Heart left ventricle (tissue), 16 donors: ENCODE results near the gene DBX2. TPM values are rescaled to one million over a fixed set of nuclear protein-coding genes. Genes with fewer than 3 reads are reported as not detected.

ENCODE experiments used
- ATAC-seq, 4 donors: fragments of 200-7000 bp; cut with Tn5 transposase; one replicate each; pipeline ENCODE4 v1.9.1; 2020 to 2022; ENCODE audit warnings: moderate library complexity in 4 of 4, mild to moderate bottlenecking in 3 of 4, moderate number of reproducible peaks in 1 of 4
- DNase-seq, 5 donors: peaks; one replicate each; pipeline ENCODE4 v3.0.0-alpha.2; 2020
- H3K27ac ChIP-seq, 12 donors: fragments of 200-600 bp; sonication (generic) in 4 of 12; one replicate each; pipeline versions ENCODE4 v1.5.0 to v1.8.0; 2016 to 2022; ENCODE audit warnings: mild to moderate bottlenecking in 2 of 12
- H3K27me3 ChIP-seq, 9 donors: fragments of 200-600 bp; sonication (generic) in 2 of 9; one replicate each; pipeline versions ENCODE4 v1.5.1 to v1.8.0; 2016 to 2022; ENCODE audit warnings: mild to moderate bottlenecking in 3 of 9
- H3K36me3 ChIP-seq, 9 donors: fragments of 200-600 bp; sonication (generic) in 2 of 9; one replicate each; pipeline versions ENCODE4 v1.5.0 to v1.8.0; 2018 to 2022; ENCODE audit warnings: mild to moderate bottlenecking in 2 of 9
- H3K4me1 ChIP-seq, 12 donors: fragments of 200-600 bp; sonication (generic) in 4 of 12; one replicate each; pipeline versions ENCODE4 v1.5.0 to v1.8.0; 2016 to 2022; ENCODE audit warnings: mild to moderate bottlenecking in 3 of 12
- H3K4me3 ChIP-seq, 12 donors: fragments of 200-600 bp; sonication (generic) in 4 of 12; one replicate each; pipeline versions ENCODE4 v1.5.0 to v1.8.0; 2017 to 2022; ENCODE audit warnings: mild to moderate bottlenecking in 9 of 12, moderate library complexity in 4 of 12
- H3K9me3 ChIP-seq, 12 donors: fragments of 200-600 bp; sonication (generic) in 4 of 12; one replicate each; pipeline versions ENCODE4 v1.5.0 to v1.8.0; 2016 to 2022; ENCODE audit warnings: mild to moderate bottlenecking in 1 of 12
- POLR2A ChIP-seq, 2 donors: fragments of 450-650 bp; IDR thresholded peaks; one replicate each; pipeline ENCODE4 v1.6.1; 2017; ENCODE audit warnings: antibody characterized with exemption in 2 of 2, mild to moderate bottlenecking in 2 of 2, moderate library complexity in 2 of 2
- WGBS, 4 donors: extraction: QIAGEN DNeasy Blood & Tissue Kit in 2 of 4; methylation state at CpG; one replicate each; pipeline versions ENCODE4 v1.1.5 to v1.1.7; 2013 to 2018; 5-methylcytosine and 5-hydroxymethylcytosine counted together
- intact Hi-C, 10 donors: fragments of 100-400 bp; cut with DNase I; formaldehyde crosslinking; loops; one replicate each; pipeline versions ENCODE4 v1.11.1 to v1.14.2; 2022
- polyA plus RNA-seq, 2 donors: library from polyadenylated mRNA; stranded (reverse); fragments of 200-250 nt; gene quantifications; one replicate each; pipeline ENCODE4 v1.2.3, GENCODE V29; 2013
- total RNA-seq, 9 donors: library from RNA; depleted of rRNA in 2 of 9; stranded (reverse); fragments of >200 nt in 2 of 9; fragmentation: NEBNext Ultra II Directional in 3 of 9; extraction: Animal tissue kit (Norgen Biotek cat#: 25700) in 3 of 9; gene quantifications; one replicate each; pipeline versions ENCODE4 v1.1.0 to v1.2.4, GENCODE V29; 2016 to 2023
- TF ChIP-seq, protein P1 (sequence below), 12 donors: fragments of 200-600 bp; sonication (generic) in 4 of 12; IDR thresholded peaks; one replicate each; pipeline versions ENCODE4 v1.5.0 to v1.8.0; 2018 to 2022; ENCODE audit warnings: antibody characterized with exemption in 12 of 12, mild to moderate bottlenecking in 5 of 12
- donor health status: ischemic (EF 13 %, LVEDD 7.1; RV severe dilation, severe dysfunction).
- donor health status: healthy with polysubstance abuse.
- donor health status: DM: no; HTN: yes; CAD: no.
- donor health status: DM: no; HTN: no; CAD: no.
- donor health status: ischemic (EF 25% LVEDD 6.9; RV normal size, moderate dysfunction).
- donor health status: ischemic (EF 25% LVEDD 5.7; RV mildly dilated, moderate dysfunction).
- donor health status: healthy.
- donor health status: DM: yes; HTN: yes; CAD: no.
- donor health status: ischemic (EF 35%, LVEDD 5.7; RV mildly dilated, moderate dysfunction).
- donor health status: nonischemic (EF 11% LVEDD 7.7; RV severe dilation, severe dysfunction).
- donor health status: DM: yes; HTN: yes; CAD: no.
- donor health status: PGD.
- donor health status: ischemic (EF 29% LVEDD 5.4; RV normal size, mild dysfunction).
- donor health status: nonischemic (EF 23%, LVEDD 6.1; RV moderate dilation, normal function).

The DBX2 gene
- total and polyA plus RNA-seq, 11 donors, result 0.32 to 0.45 TPM; not detected in 9

DNA sequence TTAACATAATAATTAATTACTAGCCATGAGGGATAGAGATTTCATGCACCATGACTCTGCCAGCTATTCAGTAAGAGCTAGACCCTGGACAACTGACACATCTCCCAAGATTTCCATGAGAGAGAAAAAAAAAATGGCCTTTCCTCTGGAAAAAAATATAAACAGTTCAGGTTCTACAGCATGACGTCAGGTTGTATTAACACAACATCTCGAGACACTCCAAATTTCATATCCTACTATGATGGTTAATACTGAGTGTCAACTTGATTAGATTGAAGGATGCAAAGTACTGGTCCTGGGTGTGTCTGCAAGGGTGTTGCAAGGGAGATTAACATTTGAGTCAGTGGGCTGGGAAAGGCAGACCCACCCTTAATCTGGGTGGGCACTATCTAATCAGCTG lies 11.1 kb downstream of the DBX2 start:
- ATAC-seq, result no peak
- intact Hi-C loops, result no loop called here
- TF ChIP-seq, protein P1, sequence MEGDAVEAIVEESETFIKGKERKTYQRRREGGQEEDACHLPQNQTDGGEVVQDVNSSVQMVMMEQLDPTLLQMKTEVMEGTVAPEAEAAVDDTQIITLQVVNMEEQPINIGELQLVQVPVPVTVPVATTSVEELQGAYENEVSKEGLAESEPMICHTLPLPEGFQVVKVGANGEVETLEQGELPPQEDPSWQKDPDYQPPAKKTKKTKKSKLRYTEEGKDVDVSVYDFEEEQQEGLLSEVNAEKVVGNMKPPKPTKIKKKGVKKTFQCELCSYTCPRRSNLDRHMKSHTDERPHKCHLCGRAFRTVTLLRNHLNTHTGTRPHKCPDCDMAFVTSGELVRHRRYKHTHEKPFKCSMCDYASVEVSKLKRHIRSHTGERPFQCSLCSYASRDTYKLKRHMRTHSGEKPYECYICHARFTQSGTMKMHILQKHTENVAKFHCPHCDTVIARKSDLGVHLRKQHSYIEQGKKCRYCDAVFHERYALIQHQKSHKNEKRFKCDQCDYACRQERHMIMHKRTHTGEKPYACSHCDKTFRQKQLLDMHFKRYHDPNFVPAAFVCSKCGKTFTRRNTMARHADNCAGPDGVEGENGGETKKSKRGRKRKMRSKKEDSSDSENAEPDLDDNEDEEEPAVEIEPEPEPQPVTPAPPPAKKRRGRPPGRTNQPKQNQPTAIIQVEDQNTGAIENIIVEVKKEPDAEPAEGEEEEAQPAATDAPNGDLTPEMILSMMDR (IDR thresholded peaks at IDR 0.05), result no peak
- no peak for TF ChIP-seq POLR2A (IDR thresholded peaks at IDR 0.05)
- WGBS, 4 donors, result 79 to 88% (median 82%) methylated on average over 2 of the region's 2 CpGs
- Histone ChIP-seq H3K4me1 (no peaks in the 10 kb centered on the region), H3K9me3 (no peaks in the 10 kb centered on the region), H3K4me3 (no peak overlapping the region), H3K27ac (no peak overlapping the region), H3K27me3 (no peaks in the 10 kb centered on the region), H3K36me3 (no peaks in the 10 kb centered on the region)
- no peak for DNase-seq

DNA sequence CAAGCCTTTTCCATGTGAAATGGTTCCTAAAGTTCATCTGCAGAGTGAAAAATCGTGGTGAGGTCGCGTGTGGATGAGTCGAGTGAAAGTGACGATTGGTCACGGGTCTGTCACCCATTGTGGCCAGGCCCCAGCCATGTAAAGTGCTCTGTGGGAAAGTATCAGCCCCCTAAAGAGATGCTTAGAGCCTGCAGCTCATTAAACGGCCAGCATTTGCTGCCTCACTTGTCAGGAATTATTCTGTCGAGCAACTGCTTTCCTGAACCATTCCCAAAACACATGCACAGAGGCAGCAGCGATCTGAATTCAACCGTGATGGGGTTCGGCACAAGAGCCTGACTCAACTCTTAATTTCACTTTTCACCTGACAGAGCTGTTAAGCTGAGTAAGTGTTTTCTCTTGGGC lies 16.0 kb downstream of the DBX2 start:
- ATAC-seq, result no peak
- intact Hi-C loops, result no loop called here

DNA sequence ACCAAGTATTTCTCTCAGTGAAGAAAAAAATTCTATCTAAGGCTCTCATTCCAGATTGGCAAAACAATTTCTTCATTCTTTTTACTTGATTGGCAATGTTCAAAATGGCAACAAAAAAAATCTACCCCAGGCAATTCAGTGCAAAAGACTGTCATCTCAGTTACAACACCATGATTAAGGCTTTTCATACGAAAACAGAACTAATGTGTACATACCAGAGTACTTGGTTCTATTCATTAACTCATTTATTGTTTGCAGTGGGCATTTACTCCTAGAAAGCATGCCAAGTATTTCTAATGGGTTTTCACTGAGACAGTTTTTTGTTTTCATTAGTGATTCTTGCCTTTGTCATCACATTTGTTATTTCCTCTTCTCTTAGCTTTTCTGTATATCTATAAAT lies 33.0 kb downstream of the DBX2 start:
- intact Hi-C loops, result no loop called here
- Histone ChIP-seq H3K9me3 (peaks cover 0 to 15% (median 6%) of the 10 kb centered on the region in 12 donors), H3K36me3 (no peaks in the 10 kb centered on the region), H3K4me1 (no peaks in the 10 kb centered on the region), H3K4me3 (no peak overlapping the region), H3K27me3 (no peaks in the 10 kb centered on the region), H3K27ac (no peak overlapping the region)
- WGBS, 4 donors, result 50 to 68% (median 61%) methylated on average over 1 of the region's 1 CpG
- DNase-seq, result no peak
- no peak for ATAC-seq
- TF ChIP-seq, protein P1 (IDR thresholded peaks at IDR 0.05), result no peak
- no peak for TF ChIP-seq POLR2A (IDR thresholded peaks at IDR 0.05)

More for the DNA sequence above, 16.0 kb downstream of the DBX2 start:
- Histone ChIP-seq H3K27me3 (no peaks in the 10 kb centered on the region), H3K27ac (no peak overlapping the region), H3K4me3 (no peak overlapping the region), H3K4me1 (no peaks in the 10 kb centered on the region), H3K36me3 (no peaks in the 10 kb centered on the region), H3K9me3 (no peaks in the 10 kb centered on the region)
- WGBS, 4 donors, result 58 to 67% (median 63%) methylated on average over 11 of the region's 11 CpGs
- no peak for TF ChIP-seq POLR2A (IDR thresholded peaks at IDR 0.05)
- TF ChIP-seq, protein P1 (IDR thresholded peaks at IDR 0.05), result no peak
- no peak for DNase-seq

DNA sequence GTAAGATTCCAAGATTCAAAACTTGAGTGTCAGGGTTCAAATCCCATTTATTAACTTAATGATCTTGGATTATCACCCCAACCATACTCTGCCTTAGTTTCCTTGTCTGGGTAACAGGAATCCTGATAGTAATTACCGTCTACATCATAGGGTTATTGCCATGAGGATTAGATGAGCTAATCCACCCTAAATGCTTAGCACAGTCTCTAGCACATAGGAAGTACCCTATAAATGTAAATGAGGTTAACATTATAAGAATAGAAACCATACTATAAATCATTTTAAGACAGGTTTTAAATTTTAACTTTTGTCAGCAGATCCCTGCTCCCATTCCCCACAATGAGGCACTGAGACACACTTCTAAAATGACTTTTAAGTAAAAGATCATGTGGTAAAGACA lies 36.5 kb downstream of the DBX2 start:
- Histone ChIP-seq H3K36me3 (no peaks in the 10 kb centered on the region), H3K4me1 (no peaks in the 10 kb centered on the region)
- WGBS, 4 donors, result 70 to 84% (median 80%) methylated on average over 1 of the region's 1 CpG

More for the DNA sequence above, 36.5 kb downstream of the DBX2 start:
- no peaks in the 10 kb centered on the region for H3K27me3 ChIP-seq
- no peak for ATAC-seq
- H3K27ac ChIP-seq, result no peak overlapping the region
- no peak for DNase-seq
- TF ChIP-seq, protein P1 (IDR thresholded peaks at IDR 0.05), result no peak
- TF ChIP-seq POLR2A (IDR thresholded peaks at IDR 0.05), result no peak
- intact Hi-C loops, result no loop called here
- peaks cover 0 to 4% (median 0%) of the 10 kb centered on the region in 12 donors for H3K9me3 ChIP-seq
- H3K4me3 ChIP-seq, result no peak overlapping the region
